Choroid plexus epithelial cell (primary cell): ENCODE data around the gene ENTHD1.
A peak's percentile ranks its signal among the peaks of the same experiment; 100 is the strongest.
"Not testable (repeated sequence)": the region's sequence is repeated elsewhere in the genome, so short reads cannot be mapped to it uniquely, and the experiment has no call there.

Experiments
- DNase-seq: peaks from one replicate; pipeline ENCODE4 v3.0.0-alpha.2; 2010; ENCODE audit warnings: low read depth
- H3K4me3 ChIP-seq: 2 replicates; pipeline ENCODE4 v1.5.1; 2011; ENCODE audit warnings: low read depth, mild to moderate bottlenecking, control low read depth, low read length, moderate library complexity
- TF ChIP-seq, protein P1 (sequence below): conservative IDR thresholded peaks from 2 replicates; pipeline ENCODE4 v1.5.1; 2011; ENCODE audit warnings: low read depth, mild to moderate bottlenecking, control low read depth, inconsistent platforms, low read length, moderate library complexity

The ENTHD1 gene

DNA sequence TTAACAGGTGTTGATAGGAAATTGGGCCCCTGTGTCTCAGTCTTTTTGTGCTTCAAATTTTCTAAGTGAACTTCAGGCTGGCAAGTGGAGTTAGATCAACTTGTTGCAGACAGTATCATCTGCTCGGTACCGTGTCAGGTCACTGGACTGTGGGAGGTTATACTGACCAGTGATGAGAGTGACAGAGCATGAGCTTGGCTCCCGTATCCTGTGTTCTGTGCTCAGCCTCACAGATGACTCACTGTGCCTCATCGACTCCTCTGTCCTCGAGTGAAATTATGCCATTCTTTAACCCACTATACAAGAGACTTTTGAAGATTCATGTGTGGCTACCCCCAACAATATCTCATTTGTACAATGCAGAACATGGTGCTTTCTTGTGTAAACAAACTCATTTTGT is 15.2 kb upstream of the ENTHD1 start:
- DNase-seq, result peak; percentile 13
- no peak overlapping the region for H3K4me3 ChIP-seq

GRCh38 chr22:39908136-39908535 is 14.6 kb upstream of the ENTHD1 start:
- TF ChIP-seq, protein P1, sequence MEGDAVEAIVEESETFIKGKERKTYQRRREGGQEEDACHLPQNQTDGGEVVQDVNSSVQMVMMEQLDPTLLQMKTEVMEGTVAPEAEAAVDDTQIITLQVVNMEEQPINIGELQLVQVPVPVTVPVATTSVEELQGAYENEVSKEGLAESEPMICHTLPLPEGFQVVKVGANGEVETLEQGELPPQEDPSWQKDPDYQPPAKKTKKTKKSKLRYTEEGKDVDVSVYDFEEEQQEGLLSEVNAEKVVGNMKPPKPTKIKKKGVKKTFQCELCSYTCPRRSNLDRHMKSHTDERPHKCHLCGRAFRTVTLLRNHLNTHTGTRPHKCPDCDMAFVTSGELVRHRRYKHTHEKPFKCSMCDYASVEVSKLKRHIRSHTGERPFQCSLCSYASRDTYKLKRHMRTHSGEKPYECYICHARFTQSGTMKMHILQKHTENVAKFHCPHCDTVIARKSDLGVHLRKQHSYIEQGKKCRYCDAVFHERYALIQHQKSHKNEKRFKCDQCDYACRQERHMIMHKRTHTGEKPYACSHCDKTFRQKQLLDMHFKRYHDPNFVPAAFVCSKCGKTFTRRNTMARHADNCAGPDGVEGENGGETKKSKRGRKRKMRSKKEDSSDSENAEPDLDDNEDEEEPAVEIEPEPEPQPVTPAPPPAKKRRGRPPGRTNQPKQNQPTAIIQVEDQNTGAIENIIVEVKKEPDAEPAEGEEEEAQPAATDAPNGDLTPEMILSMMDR, result no peak
- DNase-seq, result no peak
- no peak overlapping the region for H3K4me3 ChIP-seq

More for the DNA sequence above, 15.2 kb upstream of the ENTHD1 start:
- TF ChIP-seq, protein P1, result no peak

DNA sequence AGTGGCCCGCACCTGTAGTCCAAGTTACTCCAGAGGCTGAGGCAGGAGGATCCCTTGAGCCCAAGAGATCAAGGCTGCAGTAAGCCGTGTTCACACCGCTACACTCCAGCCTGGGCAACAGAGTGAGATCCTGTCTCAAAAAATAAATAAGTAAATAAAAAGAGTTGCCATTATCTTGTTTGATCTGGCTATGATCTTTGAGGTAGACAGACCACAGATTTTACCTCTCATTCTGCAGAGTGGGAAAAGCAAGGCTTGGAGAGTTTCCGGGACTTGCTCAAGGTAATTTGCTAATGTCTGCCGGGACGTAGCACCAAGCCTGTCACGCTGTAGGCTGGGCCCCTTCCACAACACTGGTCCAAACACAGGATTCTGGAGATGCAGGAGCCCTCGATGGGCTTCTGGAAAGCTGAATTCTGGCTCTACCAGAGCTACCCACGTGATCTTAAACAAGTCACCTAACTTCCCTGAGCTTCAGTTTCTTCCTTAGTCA is 14.1 kb upstream of the ENTHD1 start:
- DNase-seq, result no peak
- TF ChIP-seq, protein P1, result no peak
- H3K4me3 ChIP-seq, result no peak overlapping the region

DNA sequence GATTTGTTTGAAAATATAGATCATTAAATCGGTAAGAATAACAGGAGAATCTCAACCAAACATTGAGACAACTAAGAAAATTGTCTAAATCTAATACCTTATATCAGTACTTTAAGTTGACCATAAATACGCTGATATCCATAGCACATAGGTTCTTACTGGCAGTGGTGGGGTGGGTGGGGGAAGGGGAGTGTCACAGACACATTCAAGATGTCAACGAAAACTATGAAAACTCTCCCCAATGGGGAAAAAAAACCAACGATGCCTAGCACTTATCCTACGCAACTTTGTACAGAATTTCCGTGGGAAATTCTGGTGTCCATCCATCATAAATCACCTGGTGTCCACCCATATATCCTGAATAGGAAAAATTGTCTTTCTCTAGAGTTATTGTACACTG is 13.5 kb upstream of the ENTHD1 start:
- no peak for DNase-seq
- no peak overlapping the region for H3K4me3 ChIP-seq
- TF ChIP-seq, protein P1, result no peak

DNA sequence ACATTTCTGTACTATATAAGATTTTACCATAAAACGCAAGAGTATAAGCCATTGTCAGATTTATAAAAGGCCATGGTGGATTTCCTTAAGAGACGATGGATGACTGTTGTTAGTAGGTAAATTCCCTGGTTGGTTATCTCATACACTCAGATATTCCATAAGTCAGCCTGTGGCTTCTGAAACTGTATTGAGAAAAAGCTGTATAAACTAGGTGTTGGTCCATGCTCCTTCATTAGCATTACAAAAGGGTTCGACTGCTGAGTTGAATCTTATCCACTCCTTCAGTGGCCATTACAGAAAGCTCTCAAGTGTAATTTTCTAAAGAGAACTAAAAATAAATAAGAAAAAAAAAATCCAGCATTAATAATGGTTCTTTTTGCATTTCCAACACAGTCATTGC is 12.6 kb upstream of the ENTHD1 start:
- DNase-seq, result no peak
- TF ChIP-seq, protein P1, result no peak
- no peak overlapping the region for H3K4me3 ChIP-seq

- no peak for DNase-seq
- TF ChIP-seq, protein P1, result no peak
- no peak overlapping the region for H3K4me3 ChIP-seq
These were observed 12.1 kb upstream of the ENTHD1 start for GRCh38 chr22:39905687-39906086.

GRCh38 chr22:39904862-39905261 is 11.3 kb upstream of the ENTHD1 start:
- DNase-seq, result no peak
- no peak overlapping the region for H3K4me3 ChIP-seq
- TF ChIP-seq, protein P1, result no peak

GRCh38 chr22:39904024-39904423 is 10.5 kb upstream of the ENTHD1 start:
- DNase-seq, H3K4me3 ChIP-seq: not testable (repeated sequence)
